TTC549 (cell line): Measurements from ENCODE around the gene FEM1C.
"Not testable (repeated sequence)": the region's sequence is repeated elsewhere in the genome, so short reads cannot be mapped to it uniquely, and the experiment has no call there.

Experiments
- FAIRE-seq: peaks from 2 replicates; lab custom pipeline; 2012; peaks lifted over from hg19 to GRCh38; lab: Jason Lieb, UNC

FEM1C gene

DNA sequence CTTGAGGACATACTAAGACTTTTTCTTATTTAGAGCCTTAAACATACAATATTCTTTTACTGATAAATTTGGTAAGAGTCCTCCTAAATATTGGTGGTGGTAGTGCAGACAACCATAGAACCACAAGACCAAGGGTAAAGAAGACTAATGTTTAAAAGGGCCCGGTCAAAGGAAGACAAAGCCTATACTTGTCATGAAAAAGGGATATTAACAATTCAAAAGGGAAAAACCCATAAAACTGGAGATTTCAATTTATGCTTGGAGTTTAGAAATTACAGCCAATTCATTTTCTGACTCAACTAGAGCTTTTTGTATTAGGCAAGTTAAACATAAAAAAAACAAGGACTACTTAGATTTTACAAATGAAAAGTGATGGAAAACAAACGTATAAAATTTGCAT, 24.4 kb downstream of the FEM1C start:
- no peak for FAIRE-seq

- no peak for FAIRE-seq
Measured at GRCh38 chr5:115516372-115516771, 28.2 kb downstream of the FEM1C start.

DNA sequence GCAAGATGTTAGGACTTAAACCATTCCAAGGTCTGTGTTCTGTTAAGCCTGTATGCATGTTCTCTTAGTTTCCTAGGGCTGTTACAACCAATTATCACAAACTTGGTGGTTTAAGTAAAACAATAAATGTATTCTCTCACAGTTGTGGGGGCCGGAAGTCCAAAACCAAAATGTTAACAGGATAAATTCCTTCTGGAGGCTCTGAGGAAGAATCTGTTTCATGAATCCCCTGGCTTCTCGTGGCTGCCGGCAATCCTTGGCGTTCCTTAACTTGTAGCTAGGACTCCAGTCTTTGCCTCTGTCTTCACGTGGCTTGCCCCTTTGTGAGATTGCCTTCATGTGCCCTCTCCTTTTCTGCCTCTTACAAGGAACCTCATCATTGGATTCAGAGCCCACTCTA, 30.4 kb downstream of the FEM1C start:
- no peak for FAIRE-seq

DNA sequence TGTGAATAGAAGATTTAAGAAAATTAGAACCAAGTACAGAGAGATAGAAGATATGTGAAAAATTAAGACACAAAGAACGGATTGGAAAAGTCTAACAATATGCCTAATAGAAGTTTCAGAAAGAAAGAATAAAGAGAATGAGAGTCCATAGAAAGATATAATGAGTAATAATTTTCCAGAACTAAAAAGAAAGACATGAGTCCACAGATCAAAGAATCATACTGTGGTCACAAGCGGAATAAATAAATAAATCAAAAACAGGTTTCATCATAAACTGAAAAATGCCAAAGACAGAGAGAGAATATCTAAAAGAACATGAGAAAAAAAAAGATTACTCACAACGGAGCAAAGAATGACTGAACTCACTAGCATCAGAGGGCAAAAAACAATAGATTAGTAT, 32.9 kb downstream of the FEM1C start:
- no peak for FAIRE-seq

DNA sequence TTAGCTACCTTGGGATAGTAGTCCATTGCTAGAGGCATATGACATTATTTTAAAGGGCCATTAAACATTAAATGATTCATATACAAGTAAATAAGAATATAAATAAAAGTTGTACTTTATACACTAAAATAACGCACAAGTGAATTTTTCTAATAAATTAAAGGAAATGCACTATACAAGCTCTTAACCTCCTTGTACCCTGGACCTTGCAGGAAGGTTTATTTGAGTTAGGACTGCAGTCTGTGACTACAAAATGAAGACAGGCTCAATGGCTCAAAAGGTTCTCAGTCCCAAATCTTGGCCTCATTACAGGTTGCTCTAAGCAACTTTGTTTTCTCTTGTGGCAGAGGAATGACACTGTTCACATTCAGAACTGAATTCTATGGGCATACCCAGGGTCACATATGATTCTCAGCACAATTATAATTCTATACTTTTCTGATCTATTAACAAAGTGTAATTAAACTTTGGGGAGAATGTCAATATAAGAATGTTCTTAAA, 34.4 kb downstream of the FEM1C start:
- no peak for FAIRE-seq

DNA sequence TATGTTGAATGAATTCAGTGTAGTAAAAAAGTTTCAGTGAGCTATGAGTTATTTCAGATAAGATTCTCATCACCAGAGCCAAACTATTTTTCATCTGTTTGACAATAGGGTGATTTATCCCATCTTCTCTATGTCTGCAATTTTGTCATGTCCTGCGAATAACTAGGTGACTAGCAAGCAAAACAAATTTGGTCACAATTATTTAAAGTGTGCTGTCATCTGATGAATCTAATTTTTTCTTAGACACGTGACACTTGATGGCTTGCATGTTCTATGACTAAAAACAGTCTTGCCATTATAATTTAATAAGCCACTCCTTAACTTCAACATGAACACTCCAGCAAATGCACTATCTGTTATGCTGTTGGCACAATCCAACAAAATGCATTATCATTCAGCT, 35.0 kb downstream of the FEM1C start:
- no peak for FAIRE-seq

- FAIRE-seq: no peak
Measured at GRCh38 chr5:115507681-115508080, 36.9 kb downstream of the FEM1C start.

GRCh38 chr5:115503420-115503819, 41.2 kb downstream of the FEM1C start:
- no peak for FAIRE-seq

DNA sequence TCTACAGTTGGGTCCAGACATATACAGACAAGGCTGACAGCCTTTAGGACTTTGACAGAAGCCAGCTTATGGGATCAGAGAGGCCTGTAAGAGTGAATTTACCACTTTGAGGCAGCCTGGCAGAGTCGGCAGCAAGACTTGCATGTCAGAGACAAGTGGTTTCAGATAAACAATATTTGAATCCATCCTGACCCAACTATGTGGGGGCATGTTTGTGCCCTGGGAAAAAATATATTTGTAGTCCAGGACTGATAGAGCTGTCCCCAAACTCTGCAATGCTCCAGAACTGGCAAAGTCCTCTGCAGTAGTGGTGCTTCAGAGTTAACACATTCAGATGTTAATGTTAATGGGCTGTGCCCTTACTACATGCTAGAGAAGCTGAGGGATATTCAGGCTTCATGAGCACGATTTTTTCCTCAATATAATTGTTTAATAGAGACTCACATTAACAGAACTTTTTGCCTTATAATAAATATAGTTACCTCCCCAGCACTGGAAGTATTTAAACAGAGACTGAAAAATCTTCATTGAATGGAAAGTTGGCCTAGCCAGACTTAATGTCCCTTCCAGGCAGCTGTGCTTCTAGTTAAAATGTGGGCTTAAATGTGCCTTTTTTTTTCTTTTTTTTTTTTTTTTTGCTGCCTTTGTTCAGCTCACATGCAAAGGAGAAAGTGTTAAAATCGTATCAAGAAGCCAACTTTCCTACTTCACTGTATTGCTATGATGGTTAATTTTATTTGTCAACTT, 42.9 kb downstream of the FEM1C start:
- FAIRE-seq: no peak

- FAIRE-seq: no peak
Measured at GRCh38 chr5:115500225-115500624, 44.4 kb downstream of the FEM1C start.

- no peak for FAIRE-seq
Measured at GRCh38 chr5:115496936-115497576, 47.5 kb downstream of the FEM1C start.

DNA sequence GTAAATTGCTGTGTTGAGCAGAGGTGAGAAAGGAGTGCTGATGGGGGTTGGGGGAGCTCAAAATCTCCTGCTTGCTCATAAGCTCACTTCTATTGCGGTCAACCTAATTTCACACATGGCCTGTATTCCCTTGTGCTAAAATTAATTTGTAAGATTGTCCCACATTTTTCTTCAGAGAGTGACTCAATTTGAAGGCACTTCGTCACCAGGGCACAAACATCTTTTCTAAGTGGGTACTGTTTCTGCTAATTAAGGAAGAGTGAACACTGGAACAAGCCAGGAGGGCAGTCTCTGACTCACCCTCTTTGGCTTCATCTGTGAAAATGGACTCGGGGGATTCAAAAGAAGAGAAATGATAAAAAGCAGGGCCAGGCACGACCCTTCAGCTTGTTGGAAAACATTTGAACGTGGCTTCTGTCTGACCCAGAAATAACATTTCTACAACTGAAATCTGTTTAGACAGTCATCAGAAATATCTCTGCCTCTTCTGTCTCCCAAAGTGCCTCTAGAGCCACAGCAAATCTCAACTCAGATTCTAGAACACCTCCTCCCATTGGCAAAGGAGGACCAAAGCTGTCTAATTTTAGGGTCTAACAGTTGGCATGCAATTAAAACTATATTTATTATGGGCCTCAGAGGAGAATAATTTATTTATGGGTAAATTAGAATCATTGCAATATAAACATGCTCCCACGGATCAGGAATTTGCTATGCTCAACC, 49.8 kb downstream of the FEM1C start:
- FAIRE-seq: no peak

- FAIRE-seq: no peak
Measured at GRCh38 chr5:115490596-115490995, 54.0 kb downstream of the FEM1C start.

- FAIRE-seq: no peak
Measured at GRCh38 chr5:115489733-115490132, 54.8 kb downstream of the FEM1C start.

- no peak for FAIRE-seq
Measured at GRCh38 chr5:115487756-115488155, 56.8 kb downstream of the FEM1C start.

DNA sequence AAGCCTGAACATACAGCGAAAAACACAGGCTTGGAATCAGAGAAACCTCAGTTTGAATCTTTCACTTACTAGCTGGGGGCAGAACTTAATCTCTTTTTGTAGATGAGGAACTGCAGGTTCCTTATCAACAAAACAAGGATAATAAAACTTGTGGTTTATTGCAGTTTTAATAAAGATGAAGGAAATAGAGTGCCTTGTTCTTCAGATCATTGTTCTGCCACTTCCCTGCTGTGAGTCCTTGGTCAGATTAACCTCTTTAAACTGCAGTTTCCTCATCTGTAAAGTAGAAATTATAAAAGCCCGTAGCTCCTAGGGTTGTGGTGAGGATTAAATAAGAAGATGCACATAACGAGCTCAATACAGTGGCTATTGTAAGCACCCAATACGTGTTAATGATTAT, 57.4 kb downstream of the FEM1C start:
- no peak for FAIRE-seq

- no peak for FAIRE-seq
Measured at GRCh38 chr5:115486728-115487127, 57.8 kb downstream of the FEM1C start.

DNA sequence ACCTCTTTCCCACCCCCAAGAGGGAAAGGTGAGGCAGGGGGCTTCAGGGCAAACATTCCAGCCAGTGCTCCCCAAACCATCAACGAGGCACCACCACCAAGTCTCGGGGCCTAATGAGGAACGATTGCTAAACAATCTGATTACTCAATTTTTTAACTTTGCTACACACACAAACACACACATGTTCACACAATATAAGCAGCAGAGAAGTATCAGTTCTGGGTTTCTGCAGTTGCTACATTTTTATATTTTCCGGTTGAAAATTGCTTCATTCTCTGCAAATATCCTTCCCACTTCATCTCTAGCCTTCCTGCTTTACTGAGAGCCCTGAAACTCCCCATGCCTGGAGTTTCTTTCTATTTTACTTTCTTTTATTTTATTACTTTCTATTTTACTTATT, 60.2 kb downstream of the FEM1C start:
- FAIRE-seq: no peak

GRCh38 chr5:115480900-115481299, 63.7 kb downstream of the FEM1C start:
- no peak for FAIRE-seq

GRCh38 chr5:115480271-115480670, 64.3 kb downstream of the FEM1C start:
- FAIRE-seq: no peak

GRCh38 chr5:115479166-115479873, 65.3 kb downstream of the FEM1C start:
- not testable (repeated sequence) for FAIRE-seq

GRCh38 chr5:115478281-115478680, 66.3 kb downstream of the FEM1C start:
- no peak for FAIRE-seq

DNA sequence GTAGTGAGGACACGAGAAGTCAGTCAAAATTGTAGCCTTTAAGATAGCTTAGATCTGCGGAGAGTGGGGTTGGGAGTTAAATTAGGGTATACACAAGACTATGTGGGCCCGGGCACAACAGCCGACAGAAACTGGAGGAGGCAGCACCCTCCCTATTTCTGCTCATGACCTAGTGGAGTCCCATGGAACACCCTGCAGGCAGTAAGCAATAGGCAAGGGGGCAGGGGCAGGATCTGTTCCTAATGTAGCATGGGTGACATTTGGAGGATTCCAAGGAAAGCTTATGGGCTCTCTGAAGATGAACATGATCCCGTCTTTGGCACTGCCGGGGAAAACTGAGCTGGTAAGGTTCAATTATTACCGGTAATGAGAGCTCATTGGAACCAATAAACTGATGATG, 67.0 kb downstream of the FEM1C start:
- FAIRE-seq: no peak
